Activated CD4-positive, alpha-beta T cell treated with anti-CD3 and anti-CD28 coated beads for 4 hours (primary cell): ENCODE data around the gene MCCC2.
"Not testable (repeated sequence)": the region's sequence is repeated elsewhere in the genome, so short reads cannot be mapped to it uniquely, and the experiment has no call there.

Source experiments
- DNase-seq, 2 donors: peaks; one replicate each; pipeline ENCODE4 v3.0.0-alpha.2; 2020

MCCC2 gene

GRCh38 chr5:71664615-71665014 is 77.5 kb downstream of the MCCC2 start:
- not testable (repeated sequence) for DNase-seq

- no peak for DNase-seq
These were observed 79.2 kb downstream of the MCCC2 start for GRCh38 chr5:71666321-71666720.

DNA sequence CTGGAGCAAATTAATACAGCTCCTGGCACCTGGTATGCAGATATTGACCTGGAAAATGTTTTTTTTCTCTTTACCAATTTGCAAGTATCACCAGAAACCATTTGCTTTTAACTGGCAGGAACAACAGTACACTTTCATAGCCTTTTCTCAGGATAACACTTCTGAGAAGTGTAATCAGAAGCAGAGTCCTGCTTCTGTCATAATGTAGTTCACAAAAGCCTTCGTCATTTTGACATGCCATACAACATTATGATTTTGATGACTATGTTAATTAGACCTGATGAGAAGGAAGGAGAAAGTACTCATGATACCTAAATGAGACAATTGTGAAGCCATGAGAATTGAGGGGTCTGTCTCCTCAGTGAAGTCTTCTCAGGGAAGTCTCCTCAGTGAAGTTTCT is 90.8 kb downstream of the MCCC2 start:
- DNase-seq, result no peak

DNA sequence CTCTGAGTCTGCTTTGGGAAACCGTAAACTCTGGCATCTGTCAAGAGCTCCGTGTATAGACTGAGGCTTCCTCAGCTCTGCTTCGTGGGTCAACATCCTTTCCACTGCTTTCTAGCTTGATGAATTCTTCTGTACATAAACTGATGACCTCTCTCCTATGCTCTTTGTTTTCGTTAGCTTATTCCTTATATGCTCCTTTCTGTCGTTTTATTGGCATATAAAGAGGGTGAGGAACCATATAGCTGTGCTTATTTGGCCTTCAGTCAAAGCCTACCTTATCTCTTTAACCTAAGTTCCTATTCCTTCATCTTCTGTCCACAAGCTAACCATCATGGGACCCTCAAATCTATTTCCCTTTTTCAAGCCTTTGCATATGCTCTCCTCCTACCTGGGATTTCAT is 92.6 kb downstream of the MCCC2 start:
- DNase-seq, result no peak

DNA sequence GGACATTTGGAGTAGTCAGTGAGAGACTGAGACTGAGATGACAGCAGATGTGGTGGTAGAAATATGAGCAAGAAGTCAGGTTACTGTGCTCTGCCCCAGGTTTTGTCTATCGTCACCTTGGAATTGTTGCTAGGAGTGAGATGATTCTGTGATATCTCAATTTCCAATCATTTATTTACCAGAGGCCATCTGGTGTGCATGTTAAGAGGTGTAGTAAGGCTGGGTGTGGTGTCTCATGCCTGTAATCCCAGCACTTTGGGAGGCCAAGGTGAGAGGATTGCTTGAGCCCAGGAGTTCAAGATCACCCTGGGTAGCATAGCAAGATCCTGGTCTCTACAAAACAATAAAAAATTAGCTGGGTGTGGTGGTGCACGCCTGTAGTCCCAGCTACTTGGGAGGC is 93.4 kb downstream of the MCCC2 start:
- DNase-seq, result no peak

DNA sequence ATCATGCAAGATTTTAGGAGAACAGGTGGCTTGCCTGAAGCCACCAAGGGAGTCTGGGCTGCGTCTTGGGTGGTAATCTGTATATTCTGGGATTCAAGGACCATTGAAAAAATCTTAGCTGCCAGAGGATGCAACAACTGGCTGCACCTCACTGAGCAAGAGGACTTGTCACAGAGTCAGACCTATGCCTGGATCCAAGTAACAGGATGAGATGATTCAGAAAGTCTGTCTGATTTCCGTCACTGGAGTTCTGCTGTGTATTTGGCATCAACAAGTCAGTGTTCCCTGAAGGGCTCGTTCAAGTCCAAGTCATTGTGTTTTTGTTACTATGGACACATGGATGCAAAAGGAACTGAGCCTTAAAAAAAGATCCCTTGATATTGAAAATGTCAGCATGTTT is 94.2 kb downstream of the MCCC2 start:
- no peak for DNase-seq

GRCh38 chr5:71684309-71684708 is 97.2 kb downstream of the MCCC2 start:
- DNase-seq, result no peak

GRCh38 chr5:71693828-71694427 is 106.8 kb downstream of the MCCC2 start:
- no peak for DNase-seq

DNA sequence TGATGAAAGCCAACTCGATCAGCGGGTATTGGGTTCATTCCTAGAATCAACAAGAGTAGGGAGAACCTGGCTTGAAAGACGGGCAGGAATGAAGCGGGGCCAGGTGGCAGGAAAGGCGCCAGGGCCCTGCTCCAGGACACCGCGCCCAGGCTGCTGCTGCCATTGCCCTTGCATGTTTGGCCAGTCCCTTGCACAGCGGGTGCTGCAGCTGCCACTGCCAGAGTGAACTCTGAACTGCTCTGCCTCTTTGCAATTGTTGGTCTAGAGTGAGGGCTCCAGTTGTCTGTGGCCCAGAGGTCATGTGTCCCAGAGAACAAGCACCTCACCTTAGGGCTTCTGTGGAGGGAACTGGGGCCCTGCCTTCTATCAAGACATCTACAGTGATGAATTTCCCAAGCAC is 107.9 kb downstream of the MCCC2 start:
- DNase-seq, result no peak

DNA sequence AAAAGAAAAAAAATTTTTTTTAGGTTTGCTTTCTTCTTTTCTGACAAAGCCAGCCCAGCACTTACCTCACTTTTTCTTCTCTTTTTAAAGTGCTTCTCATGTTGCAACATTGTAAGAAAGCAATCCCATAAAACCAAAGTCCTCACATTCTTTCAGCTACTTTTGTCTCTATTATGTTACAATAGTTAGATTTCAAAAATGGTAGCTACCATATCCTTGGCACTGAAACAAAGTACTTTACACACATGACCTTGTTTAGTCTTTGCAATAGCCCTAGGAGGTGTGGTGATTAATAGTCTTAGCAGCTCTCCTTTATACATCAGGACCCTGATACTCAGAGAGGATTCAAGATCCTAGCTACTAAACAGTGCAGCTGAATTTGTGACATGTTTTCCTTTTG is 108.5 kb downstream of the MCCC2 start:
- no peak for DNase-seq

DNA sequence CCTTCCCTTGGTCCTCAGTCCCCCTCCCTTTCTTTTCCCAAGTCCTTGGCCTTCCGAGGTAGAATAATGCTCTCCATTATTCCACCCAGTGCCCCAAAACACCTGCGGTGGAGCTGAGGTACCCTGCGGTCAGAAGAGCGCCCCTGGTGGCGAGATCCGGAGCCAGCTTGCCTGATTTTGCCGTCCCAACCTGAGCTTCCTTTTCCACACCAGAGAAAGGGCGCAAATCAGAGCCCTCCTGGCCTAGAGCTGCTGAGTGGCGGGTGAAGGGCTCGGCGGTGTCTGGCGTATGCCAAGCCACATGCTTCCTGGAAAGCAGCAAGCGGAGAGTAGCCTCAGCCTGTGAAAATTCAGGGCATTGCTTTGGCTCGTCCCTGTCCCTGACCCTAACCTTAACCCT is 110.8 kb downstream of the MCCC2 start:
- DNase-seq, result no peak

GRCh38 chr5:71699233-71699632 is 112.1 kb downstream of the MCCC2 start:
- DNase-seq, result no peak

DNA sequence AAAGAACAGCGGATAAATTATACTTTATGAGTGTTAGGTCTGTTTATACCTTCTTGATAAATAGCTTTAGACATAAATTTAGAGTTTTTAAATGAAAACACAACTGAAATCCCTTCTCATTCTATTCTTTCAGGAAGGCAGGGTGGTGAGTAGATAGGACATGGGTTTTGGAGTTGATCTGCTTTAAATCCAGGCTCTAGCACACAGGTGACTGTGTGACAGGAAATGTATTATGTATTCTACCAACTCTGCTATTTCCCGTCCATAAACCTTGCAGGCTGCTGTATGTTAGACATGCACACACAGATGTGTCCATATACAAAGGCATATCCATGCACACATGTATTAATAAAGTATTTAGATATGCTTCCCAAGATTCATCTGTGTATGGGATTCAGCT is 112.6 kb downstream of the MCCC2 start:
- DNase-seq, result no peak

DNA sequence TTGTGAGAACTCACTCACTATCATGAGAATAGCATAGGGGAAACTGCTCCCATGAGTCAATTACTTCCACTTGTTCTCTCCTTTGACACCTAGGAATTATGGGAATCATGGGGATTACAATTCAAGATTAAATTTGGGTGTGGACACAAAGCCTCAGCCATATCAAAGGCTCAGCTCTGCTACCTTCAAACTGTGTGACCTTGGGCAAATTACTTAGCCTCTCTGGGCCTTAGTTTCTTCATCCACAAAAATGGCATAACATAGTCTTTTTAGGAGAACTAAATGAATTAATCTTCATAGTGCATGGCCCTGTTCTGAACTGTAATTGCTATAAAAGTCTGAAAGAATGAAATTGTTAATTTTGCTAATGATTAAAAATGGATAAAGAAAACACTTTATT is 113.7 kb downstream of the MCCC2 start:
- DNase-seq, result no peak

GRCh38 chr5:71701407-71701806 is 114.3 kb downstream of the MCCC2 start:
- no peak for DNase-seq

GRCh38 chr5:71703941-71704340 is 116.8 kb downstream of the MCCC2 start:
- no peak for DNase-seq

DNA sequence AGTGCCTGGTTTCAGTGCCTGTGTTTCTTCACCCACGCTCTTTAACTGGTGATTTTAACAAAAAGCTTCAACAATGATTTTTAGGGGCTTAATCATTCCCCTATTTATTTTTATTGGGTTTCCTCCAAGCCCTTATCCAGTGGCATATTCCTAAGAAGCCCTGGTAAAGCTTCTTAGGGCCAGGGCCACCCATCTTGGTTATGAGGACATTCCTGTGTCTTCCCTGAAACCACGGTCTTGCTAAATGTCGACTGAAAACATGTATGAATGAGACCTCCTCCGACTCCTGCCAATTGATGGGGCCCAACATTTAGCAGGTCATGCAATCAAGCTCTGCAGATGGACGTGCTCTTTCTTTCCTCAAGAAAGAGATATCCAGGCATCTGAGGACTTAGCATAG is 118.3 kb downstream of the MCCC2 start:
- no peak for DNase-seq

DNA sequence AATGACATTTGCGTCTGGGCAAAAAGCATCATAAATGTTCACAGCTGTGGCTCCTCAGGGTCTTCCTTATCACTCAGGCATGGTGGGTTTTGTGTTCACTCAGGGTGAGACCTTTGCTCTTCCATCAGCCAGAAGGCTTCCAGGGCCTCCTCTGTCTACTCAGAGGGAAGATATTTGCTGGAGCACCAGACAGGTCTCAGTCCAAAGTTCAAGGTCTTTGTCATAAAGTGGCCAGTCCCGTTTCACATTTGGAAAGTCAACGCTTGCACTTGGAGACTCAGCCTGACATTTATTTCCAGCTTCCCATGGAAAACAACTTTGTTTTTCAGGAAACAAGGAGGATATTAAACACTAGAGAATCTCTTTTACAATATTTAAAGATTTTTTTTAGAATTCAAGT is 119.8 kb downstream of the MCCC2 start:
- DNase-seq, result no peak
